ENCODE data around the gene USP2.

Gene USP2

DNA sequence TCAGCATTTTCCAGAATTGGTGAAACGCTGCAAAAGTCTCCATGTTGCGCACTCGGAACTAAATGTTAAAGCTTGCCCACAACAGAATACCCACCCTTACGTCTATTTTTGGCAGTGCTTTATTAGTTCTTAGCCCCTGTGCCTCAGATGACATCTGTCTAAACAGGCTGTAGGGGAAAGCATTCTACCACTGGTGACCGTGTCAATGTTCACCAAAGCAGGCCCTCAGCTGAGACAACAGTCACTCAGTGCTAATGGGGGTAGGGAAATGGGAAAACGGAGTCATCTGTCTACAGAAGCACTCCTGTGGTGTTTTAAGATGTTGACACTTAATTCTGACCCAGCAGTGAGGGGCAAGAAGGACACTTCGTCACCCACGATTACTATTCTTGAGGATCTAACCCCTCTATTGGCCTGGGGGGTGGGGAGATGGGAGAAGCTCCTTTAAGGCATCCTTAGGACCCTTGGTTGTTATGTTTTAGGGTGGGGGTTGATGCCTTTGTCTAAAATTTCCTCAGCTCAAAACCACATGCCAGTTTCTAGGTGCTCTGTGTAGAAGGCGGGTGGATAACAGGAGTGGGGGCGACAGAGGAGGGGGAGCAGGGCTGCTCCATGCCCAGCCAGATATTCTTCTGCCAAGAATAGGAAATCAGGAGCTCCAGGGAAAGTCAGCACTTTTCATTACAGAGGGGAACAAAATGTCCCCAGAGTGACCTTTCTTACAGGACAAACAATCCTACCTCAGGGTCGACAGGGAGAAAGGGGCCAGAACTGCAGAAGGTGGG, 19.4 kb downstream of the USP2 start:
- Histone ChIP-seq H3K27me3 (no peaks in the 10 kb centered on the region), H3K36me3 (peaks cover 0 to 23% (median 6%) of the 10 kb centered on the region in 3 donors), H3K4me1 (peaks cover 3 to 68% (median 53%) of the 10 kb centered on the region in 4 donors), H3K27ac (peak overlapping the region; percentile 78 to 84), H3K9me3 (no peaks in the 10 kb centered on the region), H3K4me3 (peak overlapping the region; percentile 56 to 58)
- intact Hi-C loops (cut with DNase I; ENCODE audit: low total_unique reads), result no loop called here
- TF ChIP-seq, protein P1, sequence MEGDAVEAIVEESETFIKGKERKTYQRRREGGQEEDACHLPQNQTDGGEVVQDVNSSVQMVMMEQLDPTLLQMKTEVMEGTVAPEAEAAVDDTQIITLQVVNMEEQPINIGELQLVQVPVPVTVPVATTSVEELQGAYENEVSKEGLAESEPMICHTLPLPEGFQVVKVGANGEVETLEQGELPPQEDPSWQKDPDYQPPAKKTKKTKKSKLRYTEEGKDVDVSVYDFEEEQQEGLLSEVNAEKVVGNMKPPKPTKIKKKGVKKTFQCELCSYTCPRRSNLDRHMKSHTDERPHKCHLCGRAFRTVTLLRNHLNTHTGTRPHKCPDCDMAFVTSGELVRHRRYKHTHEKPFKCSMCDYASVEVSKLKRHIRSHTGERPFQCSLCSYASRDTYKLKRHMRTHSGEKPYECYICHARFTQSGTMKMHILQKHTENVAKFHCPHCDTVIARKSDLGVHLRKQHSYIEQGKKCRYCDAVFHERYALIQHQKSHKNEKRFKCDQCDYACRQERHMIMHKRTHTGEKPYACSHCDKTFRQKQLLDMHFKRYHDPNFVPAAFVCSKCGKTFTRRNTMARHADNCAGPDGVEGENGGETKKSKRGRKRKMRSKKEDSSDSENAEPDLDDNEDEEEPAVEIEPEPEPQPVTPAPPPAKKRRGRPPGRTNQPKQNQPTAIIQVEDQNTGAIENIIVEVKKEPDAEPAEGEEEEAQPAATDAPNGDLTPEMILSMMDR (IDR thresholded peaks at IDR 0.05), result no peak
- no peak for DNase-seq

DNA sequence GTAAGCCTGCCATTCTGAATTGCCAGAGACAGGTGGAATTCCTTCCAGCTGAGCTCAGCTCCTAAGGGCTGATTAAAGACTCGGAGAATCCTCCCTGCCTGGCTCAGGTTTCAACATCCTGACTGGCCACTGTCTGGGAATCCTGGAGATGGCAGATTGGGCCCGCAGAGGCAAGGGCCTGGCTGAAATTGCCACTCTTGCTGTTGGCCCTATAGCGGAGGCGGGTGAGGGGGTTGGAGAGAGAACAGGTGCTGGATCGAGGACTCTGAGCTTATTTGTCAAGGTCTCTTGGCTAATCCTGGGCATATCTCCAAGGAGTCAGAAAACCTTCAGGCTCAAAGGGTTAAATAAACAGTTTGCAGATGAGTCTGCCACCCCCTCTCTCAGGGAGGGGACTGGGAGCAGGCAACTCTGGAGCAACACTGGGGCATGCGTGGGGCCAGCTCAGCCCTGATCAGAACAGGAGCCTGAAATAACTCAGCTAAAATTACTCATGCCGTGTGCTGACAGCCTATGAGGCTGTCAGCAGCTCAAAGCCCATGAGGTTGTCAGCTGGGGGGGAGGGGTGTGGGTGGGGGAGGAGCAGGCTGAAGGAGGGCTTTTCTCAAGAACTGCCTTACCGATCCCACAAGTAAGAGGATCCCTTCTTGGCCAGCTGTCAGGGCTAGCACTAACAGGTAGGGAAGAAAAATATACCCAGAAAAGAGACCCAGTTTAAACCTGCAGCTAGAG, 20.3 kb downstream of the USP2 start:
- Histone ChIP-seq H3K36me3 (peaks cover 0 to 23% (median 6%) of the 10 kb centered on the region in 3 donors), H3K4me1 (peaks cover 3 to 67% (median 57%) of the 10 kb centered on the region in 4 donors), H3K9me3 (no peaks in the 10 kb centered on the region), H3K27me3 (no peaks in the 10 kb centered on the region), H3K27ac (peak overlapping the region; percentile 78 to 84), H3K4me3 (peak overlapping the region in 1 of 2 donors; percentile 56)
- DNase-seq, result peak; percentile 74 to 93
- intact Hi-C loops (cut with DNase I; ENCODE audit: low total_unique reads), result no loop called here
- TF ChIP-seq, protein P1 (IDR thresholded peaks at IDR 0.05), result peak in 1 of 2 experiments; percentile 4

DNA sequence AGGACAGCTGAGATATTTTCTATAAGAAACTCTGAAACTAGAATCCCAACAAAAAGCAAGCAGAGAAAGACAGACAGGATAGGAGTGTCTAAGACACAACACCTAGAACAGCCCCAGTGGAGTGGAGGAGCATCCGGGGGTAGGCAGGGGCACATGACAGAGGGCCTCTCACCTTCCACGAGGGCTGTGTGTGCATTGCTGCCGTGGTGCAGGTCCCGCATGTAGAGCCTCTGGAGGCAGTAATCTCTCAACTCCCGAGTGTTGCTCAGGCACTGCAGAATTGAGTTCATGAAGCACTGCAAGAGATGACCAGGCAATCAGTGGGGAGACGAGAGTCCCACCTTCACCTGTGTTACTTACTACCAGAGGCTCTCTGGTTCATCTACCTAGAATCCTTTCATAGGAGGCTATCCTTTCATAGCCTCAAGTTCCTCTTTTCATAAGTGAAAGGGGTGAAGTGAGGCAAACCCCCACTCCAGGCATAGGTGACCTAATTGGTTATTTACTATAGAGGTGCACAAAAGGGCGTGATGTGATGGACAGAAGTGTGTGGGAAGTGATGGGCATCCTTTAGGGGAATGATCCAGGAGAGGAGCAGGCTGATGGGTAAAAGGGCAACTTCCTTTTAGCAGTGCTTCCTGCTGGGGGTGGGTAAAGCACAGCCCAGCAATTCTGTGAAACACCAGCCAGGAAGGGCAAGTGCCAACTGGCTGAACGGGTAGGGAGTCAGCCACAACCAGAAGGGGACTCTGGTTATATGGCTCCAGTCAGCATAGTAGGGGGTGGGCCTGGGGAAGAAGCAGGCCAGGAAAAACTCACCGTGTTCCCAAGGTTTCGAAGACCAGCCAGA, 21.9 kb downstream of the USP2 start:
- no peak overlapping the region for H3K4me3 ChIP-seq
- TF ChIP-seq, protein P1 (IDR thresholded peaks at IDR 0.05), result no peak
- intact Hi-C loops (cut with DNase I; ENCODE audit: low total_unique reads), result no loop called here
- H3K36me3 ChIP-seq, result peaks cover 0 to 23% (median 6%) of the 10 kb centered on the region in 3 donors
- H3K9me3 ChIP-seq, result no peaks in the 10 kb centered on the region
- DNase-seq, result no peak
- no peaks in the 10 kb centered on the region for H3K27me3 ChIP-seq
- H3K4me1 ChIP-seq, result peaks cover 3 to 55% (median 47%) of the 10 kb centered on the region in 4 donors
- H3K27ac ChIP-seq, result no peak overlapping the region

DNA sequence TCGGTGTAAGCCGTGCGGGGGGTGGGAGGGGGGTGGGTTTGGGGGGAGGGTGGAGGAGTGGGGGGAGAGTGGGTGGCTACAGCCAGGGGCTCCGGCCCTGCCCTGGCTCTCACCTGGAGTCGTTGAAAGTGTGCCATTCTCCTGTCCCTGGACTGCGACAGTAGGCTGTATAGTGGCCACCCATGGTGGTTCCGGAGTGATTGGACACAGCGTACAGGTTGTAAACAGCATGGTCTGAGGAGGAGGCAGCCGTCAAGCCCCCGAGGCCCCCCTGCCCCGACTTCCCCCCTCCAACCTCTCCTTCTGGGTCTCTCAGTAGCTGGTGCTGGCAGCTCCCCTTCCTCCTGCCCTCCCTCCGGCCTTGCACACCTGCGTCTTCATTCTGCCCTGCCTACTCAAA, 24.4 kb downstream of the USP2 start:
- Histone ChIP-seq H3K27me3 (no peaks in the 10 kb centered on the region), H3K27ac (peak overlapping the region; percentile 54 to 63), H3K4me1 (peaks cover 3 to 30% (median 24%) of the 10 kb centered on the region in 4 donors), H3K9me3 (no peaks in the 10 kb centered on the region), H3K36me3 (peaks cover 0 to 23% (median 6%) of the 10 kb centered on the region in 3 donors), H3K4me3 (peak overlapping the region; percentile 42 to 55)
- intact Hi-C loops (cut with DNase I; ENCODE audit: low total_unique reads), result loop anchor here (2.0 kb wide), 1 partner anchor 18 kb away; no protein-coding TSS in a partner anchor
- no peak for DNase-seq
- TF ChIP-seq, protein P1 (IDR thresholded peaks at IDR 0.05), result no peak
